ENCODE measurements around the gene CES4A. TPM values are rescaled to one million over a fixed set of nuclear protein-coding genes. Genes with fewer than 3 reads are reported as not detected.

The CES4A gene
- total and polyA plus RNA-seq, 2 of the 13 experiments (the other 11 are each of a cell fraction or from before 2014, with no cell fraction given) = 0.09 to 0.17 TPM

DNA sequence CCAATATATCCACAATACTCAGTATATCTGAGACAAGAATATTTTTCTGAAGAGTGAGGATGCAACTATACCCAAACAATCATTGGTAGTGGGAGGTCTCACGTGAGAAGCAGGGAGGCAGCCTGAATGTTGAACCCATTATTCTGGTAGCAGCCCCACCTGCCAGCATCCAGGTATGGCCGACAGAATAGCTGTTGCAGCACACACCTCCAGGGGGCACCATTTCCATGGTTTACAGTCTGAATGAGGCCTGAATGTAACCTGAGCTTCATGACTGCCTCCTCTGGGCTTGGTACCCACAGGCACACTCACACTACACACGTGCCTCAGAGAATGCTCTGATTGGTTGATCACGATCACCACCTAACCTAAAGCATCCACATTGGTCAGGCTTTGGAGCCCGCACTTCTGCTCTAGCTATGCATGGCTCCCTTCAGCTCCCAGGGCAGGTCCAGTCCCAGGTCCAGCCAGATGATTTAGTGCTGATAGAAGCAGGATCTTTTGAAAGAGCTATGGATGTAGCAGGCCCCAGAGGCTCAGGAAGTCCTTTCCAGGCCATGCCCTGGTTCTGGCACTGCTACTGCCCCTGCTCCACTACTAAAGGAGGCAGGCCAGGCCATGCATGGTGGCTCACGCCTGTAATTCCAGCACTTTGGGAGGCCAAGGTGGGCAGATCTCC, 29.6 kb downstream of the CES4A start (continued):
- TF ChIP-seq ZNF772 (CRISPR knock-in tag; IDR thresholded peaks at IDR 0.05) (peak; percentile 65; the same call in 1 of the 2 replicates), ZNF850 (CRISPR knock-in tag; conservative IDR thresholded peaks at IDR 0.05) (no peak), KLF6 (CRISPR knock-in tag; IDR thresholded peaks at IDR 0.05) (peak; percentile 73; the same call in 1 of the 2 replicates), FOXK2 (IDR thresholded peaks at IDR 0.05) (no peak), TARDBP (CRISPR knock-in tag; IDR thresholded peaks at IDR 0.05) (peak; percentile 76; the same call in 1 of the 2 replicates), ZBTB38 (CRISPR knock-in tag; IDR thresholded peaks at IDR 0.05) (0 out of 2 replicates have a peak, but pooled peaks have one; percentile 17), GTF2F1 (IDR thresholded peaks at IDR 0.05; ENCODE audit: low read length) (no peak), ZFP82 (CRISPR knock-in tag; IDR thresholded peaks at IDR 0.05; ENCODE audit: borderline replicate concordance) (no peak), ZNF382 (CRISPR knock-in tag; IDR thresholded peaks at IDR 0.05; ENCODE audit: borderline replicate concordance) (no peak), NCOA2 (CRISPR knock-in tag; IDR thresholded peaks at IDR 0.05) (0 out of 2 replicates have a peak, but pooled peaks have one; percentile 25), PHF8 (CRISPR knock-in tag; IDR thresholded peaks at IDR 0.05) (peak; percentile 32; the same call in 1 of the 2 replicates), MEF2D (CRISPR knock-in tag; IDR thresholded peaks at IDR 0.05) (peak; percentile 69; the same call in 1 of the 2 replicates), DNMT1 (CRISPR knock-in tag; IDR thresholded peaks at IDR 0.05) (no peak; the same call in 1 of the 2 replicates), FOXP1 (IDR thresholded peaks at IDR 0.05) (no peak), FOXP1 (CRISPR knock-in tag; IDR thresholded peaks at IDR 0.05) (0 out of 2 replicates have a peak, but pooled peaks have one; percentile 7)
- TF ChIP-seq, protein P1, sequence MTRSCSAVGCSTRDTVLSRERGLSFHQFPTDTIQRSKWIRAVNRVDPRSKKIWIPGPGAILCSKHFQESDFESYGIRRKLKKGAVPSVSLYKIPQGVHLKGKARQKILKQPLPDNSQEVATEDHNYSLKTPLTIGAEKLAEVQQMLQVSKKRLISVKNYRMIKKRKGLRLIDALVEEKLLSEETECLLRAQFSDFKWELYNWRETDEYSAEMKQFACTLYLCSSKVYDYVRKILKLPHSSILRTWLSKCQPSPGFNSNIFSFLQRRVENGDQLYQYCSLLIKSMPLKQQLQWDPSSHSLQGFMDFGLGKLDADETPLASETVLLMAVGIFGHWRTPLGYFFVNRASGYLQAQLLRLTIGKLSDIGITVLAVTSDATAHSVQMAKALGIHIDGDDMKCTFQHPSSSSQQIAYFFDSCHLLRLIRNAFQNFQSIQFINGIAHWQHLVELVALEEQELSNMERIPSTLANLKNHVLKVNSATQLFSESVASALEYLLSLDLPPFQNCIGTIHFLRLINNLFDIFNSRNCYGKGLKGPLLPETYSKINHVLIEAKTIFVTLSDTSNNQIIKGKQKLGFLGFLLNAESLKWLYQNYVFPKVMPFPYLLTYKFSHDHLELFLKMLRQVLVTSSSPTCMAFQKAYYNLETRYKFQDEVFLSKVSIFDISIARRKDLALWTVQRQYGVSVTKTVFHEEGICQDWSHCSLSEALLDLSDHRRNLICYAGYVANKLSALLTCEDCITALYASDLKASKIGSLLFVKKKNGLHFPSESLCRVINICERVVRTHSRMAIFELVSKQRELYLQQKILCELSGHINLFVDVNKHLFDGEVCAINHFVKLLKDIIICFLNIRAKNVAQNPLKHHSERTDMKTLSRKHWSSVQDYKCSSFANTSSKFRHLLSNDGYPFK (CRISPR knock-in tag; IDR thresholded peaks at IDR 0.05; ENCODE audit: borderline replicate concordance) = peak; percentile 73; the same call in 1 of the 2 replicates
- TF ChIP-seq, protein P2, sequence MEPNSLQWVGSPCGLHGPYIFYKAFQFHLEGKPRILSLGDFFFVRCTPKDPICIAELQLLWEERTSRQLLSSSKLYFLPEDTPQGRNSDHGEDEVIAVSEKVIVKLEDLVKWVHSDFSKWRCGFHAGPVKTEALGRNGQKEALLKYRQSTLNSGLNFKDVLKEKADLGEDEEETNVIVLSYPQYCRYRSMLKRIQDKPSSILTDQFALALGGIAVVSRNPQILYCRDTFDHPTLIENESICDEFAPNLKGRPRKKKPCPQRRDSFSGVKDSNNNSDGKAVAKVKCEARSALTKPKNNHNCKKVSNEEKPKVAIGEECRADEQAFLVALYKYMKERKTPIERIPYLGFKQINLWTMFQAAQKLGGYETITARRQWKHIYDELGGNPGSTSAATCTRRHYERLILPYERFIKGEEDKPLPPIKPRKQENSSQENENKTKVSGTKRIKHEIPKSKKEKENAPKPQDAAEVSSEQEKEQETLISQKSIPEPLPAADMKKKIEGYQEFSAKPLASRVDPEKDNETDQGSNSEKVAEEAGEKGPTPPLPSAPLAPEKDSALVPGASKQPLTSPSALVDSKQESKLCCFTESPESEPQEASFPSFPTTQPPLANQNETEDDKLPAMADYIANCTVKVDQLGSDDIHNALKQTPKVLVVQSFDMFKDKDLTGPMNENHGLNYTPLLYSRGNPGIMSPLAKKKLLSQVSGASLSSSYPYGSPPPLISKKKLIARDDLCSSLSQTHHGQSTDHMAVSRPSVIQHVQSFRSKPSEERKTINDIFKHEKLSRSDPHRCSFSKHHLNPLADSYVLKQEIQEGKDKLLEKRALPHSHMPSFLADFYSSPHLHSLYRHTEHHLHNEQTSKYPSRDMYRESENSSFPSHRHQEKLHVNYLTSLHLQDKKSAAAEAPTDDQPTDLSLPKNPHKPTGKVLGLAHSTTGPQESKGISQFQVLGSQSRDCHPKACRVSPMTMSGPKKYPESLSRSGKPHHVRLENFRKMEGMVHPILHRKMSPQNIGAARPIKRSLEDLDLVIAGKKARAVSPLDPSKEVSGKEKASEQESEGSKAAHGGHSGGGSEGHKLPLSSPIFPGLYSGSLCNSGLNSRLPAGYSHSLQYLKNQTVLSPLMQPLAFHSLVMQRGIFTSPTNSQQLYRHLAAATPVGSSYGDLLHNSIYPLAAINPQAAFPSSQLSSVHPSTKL (CRISPR knock-in tag; IDR thresholded peaks at IDR 0.05) = peak; percentile 67
- TF ChIP-seq, protein P3, sequence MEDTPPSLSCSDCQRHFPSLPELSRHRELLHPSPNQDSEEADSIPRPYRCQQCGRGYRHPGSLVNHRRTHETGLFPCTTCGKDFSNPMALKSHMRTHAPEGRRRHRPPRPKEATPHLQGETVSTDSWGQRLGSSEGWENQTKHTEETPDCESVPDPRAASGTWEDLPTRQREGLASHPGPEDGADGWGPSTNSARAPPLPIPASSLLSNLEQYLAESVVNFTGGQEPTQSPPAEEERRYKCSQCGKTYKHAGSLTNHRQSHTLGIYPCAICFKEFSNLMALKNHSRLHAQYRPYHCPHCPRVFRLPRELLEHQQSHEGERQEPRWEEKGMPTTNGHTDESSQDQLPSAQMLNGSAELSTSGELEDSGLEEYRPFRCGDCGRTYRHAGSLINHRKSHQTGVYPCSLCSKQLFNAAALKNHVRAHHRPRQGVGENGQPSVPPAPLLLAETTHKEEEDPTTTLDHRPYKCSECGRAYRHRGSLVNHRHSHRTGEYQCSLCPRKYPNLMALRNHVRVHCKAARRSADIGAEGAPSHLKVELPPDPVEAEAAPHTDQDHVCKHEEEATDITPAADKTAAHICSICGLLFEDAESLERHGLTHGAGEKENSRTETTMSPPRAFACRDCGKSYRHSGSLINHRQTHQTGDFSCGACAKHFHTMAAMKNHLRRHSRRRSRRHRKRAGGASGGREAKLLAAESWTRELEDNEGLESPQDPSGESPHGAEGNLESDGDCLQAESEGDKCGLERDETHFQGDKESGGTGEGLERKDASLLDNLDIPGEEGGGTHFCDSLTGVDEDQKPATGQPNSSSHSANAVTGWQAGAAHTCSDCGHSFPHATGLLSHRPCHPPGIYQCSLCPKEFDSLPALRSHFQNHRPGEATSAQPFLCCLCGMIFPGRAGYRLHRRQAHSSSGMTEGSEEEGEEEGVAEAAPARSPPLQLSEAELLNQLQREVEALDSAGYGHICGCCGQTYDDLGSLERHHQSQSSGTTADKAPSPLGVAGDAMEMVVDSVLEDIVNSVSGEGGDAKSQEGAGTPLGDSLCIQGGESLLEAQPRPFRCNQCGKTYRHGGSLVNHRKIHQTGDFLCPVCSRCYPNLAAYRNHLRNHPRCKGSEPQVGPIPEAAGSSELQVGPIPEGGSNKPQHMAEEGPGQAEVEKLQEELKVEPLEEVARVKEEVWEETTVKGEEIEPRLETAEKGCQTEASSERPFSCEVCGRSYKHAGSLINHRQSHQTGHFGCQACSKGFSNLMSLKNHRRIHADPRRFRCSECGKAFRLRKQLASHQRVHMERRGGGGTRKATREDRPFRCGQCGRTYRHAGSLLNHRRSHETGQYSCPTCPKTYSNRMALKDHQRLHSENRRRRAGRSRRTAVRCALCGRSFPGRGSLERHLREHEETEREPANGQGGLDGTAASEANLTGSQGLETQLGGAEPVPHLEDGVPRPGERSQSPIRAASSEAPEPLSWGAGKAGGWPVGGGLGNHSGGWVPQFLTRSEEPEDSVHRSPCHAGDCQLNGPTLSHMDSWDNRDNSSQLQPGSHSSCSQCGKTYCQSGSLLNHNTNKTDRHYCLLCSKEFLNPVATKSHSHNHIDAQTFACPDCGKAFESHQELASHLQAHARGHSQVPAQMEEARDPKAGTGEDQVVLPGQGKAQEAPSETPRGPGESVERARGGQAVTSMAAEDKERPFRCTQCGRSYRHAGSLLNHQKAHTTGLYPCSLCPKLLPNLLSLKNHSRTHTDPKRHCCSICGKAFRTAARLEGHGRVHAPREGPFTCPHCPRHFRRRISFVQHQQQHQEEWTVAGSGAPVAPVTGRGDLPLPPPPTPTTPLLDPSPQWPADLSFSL (CRISPR knock-in tag; IDR thresholded peaks at IDR 0.05) = no peak
